Nephron progenitor cell (in vitro differentiated cells): ENCODE results near the gene MAEA.

Experiments
- DNase-seq: peaks from one replicate; pipeline ENCODE4 v3.0.0; 2021
- H3K27ac Mint-ChIP-seq: 2 replicates; pipeline ENCODE4 v1.8.0; 2021; ENCODE audit warnings: mild to moderate bottlenecking, moderate library complexity, mixed read lengths
- H3K27me3 Mint-ChIP-seq: 2 replicates; pipeline ENCODE4 v1.8.0; 2021; ENCODE audit warnings: mild to moderate bottlenecking, low read depth, mixed read lengths; ENCODE audit not compliant: poor library complexity
- H3K36me3 Mint-ChIP-seq: 2 replicates; pipeline ENCODE4 v1.8.0; 2021; ENCODE audit warnings: low read depth, mixed read lengths
- H3K4me1 Mint-ChIP-seq: 2 replicates; pipeline ENCODE4 v1.8.0; 2021; ENCODE audit warnings: mixed read lengths
- H3K4me3 Mint-ChIP-seq: 2 replicates; pipeline ENCODE4 v1.8.0; 2021; ENCODE audit warnings: mild to moderate bottlenecking, moderate library complexity, mixed read lengths
- H3K9me3 Mint-ChIP-seq: 2 replicates; pipeline ENCODE4 v1.8.0; 2021; ENCODE audit warnings: mild to moderate bottlenecking, moderate library complexity, mixed read lengths
- CTCF ChIP-seq: fragments of 200-600 bp; sonication (generic); IDR thresholded peaks from 2 replicates; pipeline ENCODE4 v1.5.0; 2021; ENCODE audit warnings: antibody characterized with exemption

MAEA gene

GRCh38 chr4:1377606-1378261 is 88.0 kb downstream of the MAEA start:
- Mint-ChIP-seq H3K27me3 (no peaks in the 10 kb centered on the region), H3K9me3 (peaks cover 9% of the 10 kb centered on the region), H3K4me3 (no peak overlapping the region), H3K36me3 (peaks cover 14% of the 10 kb centered on the region), H3K4me1 (no peaks in the 10 kb centered on the region), H3K27ac (no peak overlapping the region)
- no peak for TF ChIP-seq CTCF
- peak; percentile 1 for DNase-seq

GRCh38 chr4:1378559-1379231 is 89.0 kb downstream of the MAEA start:
- Mint-ChIP-seq H3K36me3 (peaks cover 5% of the 10 kb centered on the region), H3K27me3 (no peaks in the 10 kb centered on the region), H3K4me3 (no peak overlapping the region), H3K27ac (no peak overlapping the region), H3K4me1 (no peaks in the 10 kb centered on the region), H3K9me3 (no peaks in the 10 kb centered on the region)
- TF ChIP-seq CTCF = no peak
- DNase-seq = peak; percentile 3

GRCh38 chr4:1379351-1379781 is 89.7 kb downstream of the MAEA start:
- Mint-ChIP-seq H3K9me3 (no peaks in the 10 kb centered on the region), H3K4me3 (no peak overlapping the region), H3K27ac (no peak overlapping the region), H3K27me3 (no peaks in the 10 kb centered on the region), H3K4me1 (no peaks in the 10 kb centered on the region), H3K36me3 (no peaks in the 10 kb centered on the region)
- DNase-seq = no peak
- no peak for TF ChIP-seq CTCF

GRCh38 chr4:1379801-1380331 is 90.2 kb downstream of the MAEA start:
- no peaks in the 10 kb centered on the region for H3K9me3 Mint-ChIP-seq
- H3K4me1 Mint-ChIP-seq = no peaks in the 10 kb centered on the region
- no peaks in the 10 kb centered on the region for H3K36me3 Mint-ChIP-seq
- H3K27me3 Mint-ChIP-seq = no peaks in the 10 kb centered on the region
- no peak for DNase-seq
- no peak overlapping the region for H3K27ac Mint-ChIP-seq
- TF ChIP-seq CTCF = no peak
- no peak overlapping the region for H3K4me3 Mint-ChIP-seq

GRCh38 chr4:1380368-1381151 is 90.9 kb downstream of the MAEA start:
- no peaks in the 10 kb centered on the region for H3K36me3 Mint-ChIP-seq
- no peaks in the 10 kb centered on the region for H3K9me3 Mint-ChIP-seq
- H3K27ac Mint-ChIP-seq = no peak overlapping the region
- no peak for TF ChIP-seq CTCF
- H3K4me3 Mint-ChIP-seq = no peak overlapping the region
- H3K27me3 Mint-ChIP-seq = no peaks in the 10 kb centered on the region
- DNase-seq = no peak
- H3K4me1 Mint-ChIP-seq = no peaks in the 10 kb centered on the region
